Smooth muscle cell of trachea (primary cell): ENCODE results near the gene NXF2. TPM values are rescaled to one million over a fixed set of nuclear protein-coding genes. Genes with fewer than 3 reads are reported as not detected.

ENCODE experiments used
- total RNA-seq: library from RNA; depleted of rRNA; stranded (reverse); fragments of >200 nt; gene quantifications from 2 replicates; pipeline ENCODE4 v1.2.1, GENCODE V29; 2014

NXF2 gene, protein sequence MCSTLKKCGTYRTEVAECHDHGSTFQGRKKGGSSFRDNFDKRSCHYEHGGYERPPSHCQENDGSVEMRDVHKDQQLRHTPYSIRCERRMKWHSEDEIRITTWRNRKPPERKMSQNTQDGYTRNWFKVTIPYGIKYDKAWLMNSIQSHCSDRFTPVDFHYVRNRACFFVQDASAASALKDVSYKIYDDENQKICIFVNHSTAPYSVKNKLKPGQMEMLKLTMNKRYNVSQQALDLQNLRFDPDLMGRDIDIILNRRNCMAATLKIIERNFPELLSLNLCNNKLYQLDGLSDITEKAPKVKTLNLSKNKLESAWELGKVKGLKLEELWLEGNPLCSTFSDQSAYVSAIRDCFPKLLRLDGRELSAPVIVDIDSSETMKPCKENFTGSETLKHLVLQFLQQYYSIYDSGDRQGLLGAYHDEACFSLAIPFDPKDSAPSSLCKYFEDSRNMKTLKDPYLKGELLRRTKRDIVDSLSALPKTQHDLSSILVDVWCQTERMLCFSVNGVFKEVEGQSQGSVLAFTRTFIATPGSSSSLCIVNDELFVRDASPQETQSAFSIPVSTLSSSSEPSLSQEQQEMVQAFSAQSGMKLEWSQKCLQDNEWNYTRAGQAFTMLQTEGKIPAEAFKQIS
- not detected in 2 replicates for total RNA-seq

DNA sequence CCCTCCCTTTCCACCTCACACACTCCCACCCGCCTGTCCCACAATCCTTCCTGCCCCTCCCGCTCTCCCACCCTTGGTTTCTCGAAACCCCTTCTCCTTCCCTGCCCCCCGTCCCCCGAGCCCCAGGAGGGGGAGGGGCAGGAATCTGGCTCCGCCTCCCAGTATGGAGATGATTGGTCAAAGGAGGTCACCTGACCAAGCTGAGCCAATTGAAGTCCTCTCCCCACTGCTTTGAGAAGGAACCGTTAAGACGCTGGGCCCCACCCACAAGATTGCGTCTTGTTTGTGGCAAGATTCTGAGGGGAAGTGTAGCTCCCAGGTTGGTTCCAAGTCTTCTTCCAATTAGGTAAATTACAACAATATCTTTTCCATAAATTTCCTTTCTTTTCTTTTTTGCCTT is at the start of gene NXF2:
TSS of gene NXF2 (plus strand) at position 275 of the 400 bp plus-strand sequence. CDS start 59,912 bp downstream, outside the sequence.

GRCh38 chrX:102214986-102215385 is 32.0 kb upstream of the NXF2 start, which contains the start of gene TCP11X1:
TCP11X1 (plus strand) TSS chrX:102215301.

Other genes starting within 250 kb of the NXF2 start
- gene TCEAL2, start 121.5 kb upstream of the NXF2 start, total RNA-seq, result 0.17 TPM in 1 of 2 replicates, not detected in the other
- gene TCEAL6, start 104.7 kb upstream of the NXF2 start, total RNA-seq, result not detected in 2 replicates
- not detected in 2 replicates for gene BEX5, start 91.2 kb upstream of the NXF2 start, total RNA-seq
- gene TCP11X1, start 31.9 kb upstream of the NXF2 start, total RNA-seq, result not detected in 2 replicates
- gene NXF2B, start 192.8 kb downstream of the NXF2 start, total RNA-seq, result not detected in 2 replicates
- gene TCP11X2, start 224.6 kb downstream of the NXF2 start, total RNA-seq, result not detected in 2 replicates